IPS DF 19.7 (cell line): ENCODE measurements around the gene RAPGEF2.
"Not testable (repeated sequence)": the region's sequence is repeated elsewhere in the genome, so short reads cannot be mapped to it uniquely, and the experiment has no call there.

Experiments used
- DNase-seq: peaks from one replicate; pipeline ENCODE4 v3.0.0-alpha.2; 2013; ENCODE audit warnings: low read depth, low spot score

RAPGEF2 gene

GRCh38 chr4:159160242-159160641 lies 57.4 kb downstream of the RAPGEF2 start:
- DNase-seq, result no peak

- DNase-seq, result not testable (repeated sequence)
Observed at GRCh38 chr4:159161436-159161835, 58.6 kb downstream of the RAPGEF2 start.

GRCh38 chr4:159162576-159162975 lies 59.7 kb downstream of the RAPGEF2 start:
- DNase-seq, result no peak

- DNase-seq, result no peak
Observed at GRCh38 chr4:159163521-159163920, 60.6 kb downstream of the RAPGEF2 start.

GRCh38 chr4:159169404-159170302 lies 66.8 kb downstream of the RAPGEF2 start:
- no peak for DNase-seq

- DNase-seq, result no peak
Observed at GRCh38 chr4:159171287-159171686, 68.4 kb downstream of the RAPGEF2 start.

- no peak for DNase-seq
Observed at GRCh38 chr4:159173886-159174285, 71.0 kb downstream of the RAPGEF2 start.

GRCh38 chr4:159174645-159175084 lies 71.8 kb downstream of the RAPGEF2 start:
- DNase-seq, result no peak

- DNase-seq, result peak; percentile 94
Observed at GRCh38 chr4:159175085-159175988, 72.5 kb downstream of the RAPGEF2 start.

- no peak for DNase-seq
Observed at GRCh38 chr4:159175989-159176375, 73.1 kb downstream of the RAPGEF2 start.

- no peak for DNase-seq
Observed at GRCh38 chr4:159177265-159178150, 74.6 kb downstream of the RAPGEF2 start.

GRCh38 chr4:159178151-159178546 lies 75.3 kb downstream of the RAPGEF2 start:
- no peak for DNase-seq

GRCh38 chr4:159178979-159179969 lies 76.4 kb downstream of the RAPGEF2 start:
- DNase-seq, result no peak

GRCh38 chr4:159183885-159184605 lies 81.2 kb downstream of the RAPGEF2 start:
- DNase-seq, result not testable (repeated sequence)

GRCh38 chr4:159185591-159186023 lies 82.7 kb downstream of the RAPGEF2 start:
- no peak for DNase-seq

- no peak for DNase-seq
Observed at GRCh38 chr4:159188646-159189045, 85.8 kb downstream of the RAPGEF2 start.

- DNase-seq, result no peak
Observed at GRCh38 chr4:159190651-159191050, 87.8 kb downstream of the RAPGEF2 start.

GRCh38 chr4:159191989-159192388 lies 89.1 kb downstream of the RAPGEF2 start:
- no peak for DNase-seq

GRCh38 chr4:159193046-159193620 lies 90.3 kb downstream of the RAPGEF2 start:
- no peak for DNase-seq
